IMR-90 (cell line): ENCODE measurements around the gene MAP3K13. TPM values are rescaled to one million over a fixed set of nuclear protein-coding genes. Genes with fewer than 3 reads are reported as not detected.

Experiments used
- ATAC-seq: fragments of 200-7000 bp; cut with Tn5 transposase; 2 replicates; pipeline ENCODE4 v1.9.1; 2020; ENCODE audit warnings: low read depth, mild to moderate bottlenecking, moderate library complexity
- BruUV-seq: library from RNA; stranded (reverse); fragments of 400-500 nt; replicated peaks from 2 replicates; lab custom pipeline; 2021; lab: Mats Ljungman, UMichigan
- CTCF ChIA-PET: fragments of 300-600 bp; formaldehyde crosslinking; extraction: SDS; loops from one replicate; lab custom pipeline; 2021; ENCODE audit warnings: antibody characterized with exemption; lab: Yijun Ruan, JAX
- POLR2A ChIA-PET: fragments of 300-600 bp; sonication (Branson Sonifier 250); formaldehyde crosslinking; loops from one replicate; lab custom pipeline; 2022; ENCODE audit warnings: antibody characterized with exemption; ENCODE audit not compliant: unreplicated experiment; lab: Charles Lee
- DNase-seq: peaks from one replicate; pipeline ENCODE4 v3.0.0; 2013
- H2AFZ ChIP-seq: replicated peaks from 2 replicates; pipeline ENCODE3; 2013; ENCODE audit warnings: low read length, mild to moderate bottlenecking; ENCODE audit not compliant: poor library complexity
- H2AK5ac ChIP-seq: 2 replicates; pipeline ENCODE4 v1.6.1; 2013; ENCODE audit warnings: low read depth, low read length, inconsistent platforms
- H2AK9ac ChIP-seq: replicated peaks from 2 replicates; pipeline ENCODE3; 2013; ENCODE audit warnings: mild to moderate bottlenecking, low read depth, low read length, moderate library complexity; ENCODE audit not compliant: poor library complexity
- H2BK120ac ChIP-seq: 2 replicates; pipeline ENCODE4 v1.6.1; 2013; ENCODE audit warnings: low read depth, low read length, inconsistent platforms
- H2BK15ac ChIP-seq: 3 replicates; pipeline ENCODE4 v1.6.1; 2013; ENCODE audit warnings: low read depth, low read length, inconsistent platforms
- H2BK20ac ChIP-seq: 2 replicates; pipeline ENCODE4 v1.6.1; 2013; ENCODE audit warnings: low read depth, mild to moderate bottlenecking, inconsistent platforms, low read length, moderate library complexity
- H2BK5ac ChIP-seq: 2 replicates; pipeline ENCODE4 v1.6.1; 2013; ENCODE audit warnings: mild to moderate bottlenecking, low read depth, low read length, inconsistent platforms; ENCODE audit not compliant: poor library complexity, severe bottlenecking
- H3K14ac ChIP-seq: replicated peaks from 2 replicates; pipeline ENCODE4 v1.6.1; 2013; ENCODE audit warnings: low read depth, low read length, inconsistent platforms
- H3K18ac ChIP-seq: 2 replicates; pipeline ENCODE4 v1.6.1; 2013; ENCODE audit warnings: low read depth, low read length, control low read depth
- H3K23ac ChIP-seq: 2 replicates; pipeline ENCODE4 v1.6.1; 2013; ENCODE audit warnings: low read depth, low read length, inconsistent platforms
- H3K27ac ChIP-seq: 2 replicates; pipeline ENCODE4 v1.5.1; 2013; ENCODE audit warnings: mild to moderate bottlenecking, control low read depth, low read length; ENCODE audit not compliant: insufficient read depth
- H3K27me3 ChIP-seq: 2 replicates; pipeline ENCODE4 v1.6.1; 2013; ENCODE audit warnings: low read length; ENCODE audit not compliant: control insufficient read depth, insufficient read depth
- H3K36me3 ChIP-seq: 2 replicates; pipeline ENCODE4 v1.6.1; 2013; ENCODE audit warnings: low read length, mixed read lengths; ENCODE audit not compliant: control insufficient read depth, insufficient read depth
- H3K4ac ChIP-seq: 2 replicates; pipeline ENCODE4 v1.6.1; 2013; ENCODE audit warnings: low read depth, low read length, inconsistent platforms
- H3K4me1 ChIP-seq: 2 replicates; pipeline ENCODE4 v1.6.1; 2013; ENCODE audit warnings: low read length, mixed read lengths; ENCODE audit not compliant: control insufficient read depth, insufficient read depth
- H3K4me2 ChIP-seq: 2 replicates; pipeline ENCODE4 v1.6.1; 2013; ENCODE audit warnings: low read depth, mild to moderate bottlenecking, control low read depth, low read length, moderate library complexity
- H3K4me3 ChIP-seq: 2 replicates; pipeline ENCODE4 v1.5.1; 2013; ENCODE audit warnings: low read depth, mild to moderate bottlenecking, control low read depth, low read length, moderate library complexity; ENCODE audit not compliant: insufficient read depth
- H3K56ac ChIP-seq: 2 replicates; pipeline ENCODE4 v1.6.1; 2013; ENCODE audit warnings: low read length, inconsistent platforms; ENCODE audit not compliant: insufficient read depth; ENCODE audit errors: extremely low read depth
- H3K79me1 ChIP-seq, 2 experiments: 2 replicates each; pipeline ENCODE4 v1.6.1; 2013; ENCODE audit warnings: low read length in 2 of 2, inconsistent platforms in 1 of 2, low read depth in 1 of 2
- H3K9ac ChIP-seq: 2 replicates; pipeline ENCODE4 v1.6.1; 2013; ENCODE audit warnings: low read depth, low read length, control low read depth
- H3K9me1 ChIP-seq: 2 replicates; pipeline ENCODE4 v1.6.1; 2013; ENCODE audit warnings: low read length, inconsistent platforms; ENCODE audit not compliant: insufficient read depth
- H3K9me3 ChIP-seq: 2 replicates; pipeline ENCODE4 v1.6.1; 2013; ENCODE audit warnings: low read length; ENCODE audit not compliant: control insufficient read depth, insufficient read depth
- H4K20me1 ChIP-seq: 2 replicates; pipeline ENCODE4 v1.6.1; 2013; ENCODE audit warnings: low read length, inconsistent platforms; ENCODE audit not compliant: insufficient read depth
- H4K5ac ChIP-seq: 2 replicates; pipeline ENCODE4 v1.6.1; 2013; ENCODE audit warnings: mild to moderate bottlenecking, low read depth, low read length, control low read depth
- H4K8ac ChIP-seq, 2 experiments: 2 replicates each; pipeline ENCODE4 v1.6.1; 2013; ENCODE audit warnings: low read depth in 2 of 2, low read length in 2 of 2, control low read depth in 1 of 2, inconsistent platforms in 1 of 2
- H4K91ac ChIP-seq: 2 replicates; pipeline ENCODE4 v1.6.1; 2013; ENCODE audit warnings: low read depth, low read length, inconsistent platforms; ENCODE audit not compliant: insufficient read depth
- CEBPB ChIP-seq: IDR thresholded peaks from 2 replicates; pipeline ENCODE4 v1.6.1; 2012; ENCODE audit warnings: low read depth, low read length, improper control_type of control experiment
- NFE2L2 ChIP-seq: fragments of 150-350 bp; IDR thresholded peaks from 2 replicates; pipeline ENCODE4 v1.6.1; 2016; ENCODE audit warnings: low read depth, mild to moderate bottlenecking, low read length
- RFX5 ChIP-seq: IDR thresholded peaks from 2 replicates; pipeline ENCODE4 v1.8.0; 2012; ENCODE audit warnings: low read depth, mild to moderate bottlenecking, low read length, moderate library complexity
- WGBS, 2 experiments: methylation state at CpG; one replicate each; pipeline versions ENCODE4 v1.1.5 to v1.1.7; 2013; ENCODE audit warnings: missing lambda C conversion rate in 2 of 2; ENCODE audit not compliant: insufficient read length in 1 of 2; ENCODE audit errors: extremely low coverage in 2 of 2; 5-methylcytosine and 5-hydroxymethylcytosine counted together
- dilution Hi-C: fragments of 300-500 bp; cut with HindIII; formaldehyde crosslinking; loops from one replicate; pipeline ENCODE4 v1.14.3; 2018; ENCODE audit warnings: low sequenced_read_pairs; ENCODE audit not compliant: unreplicated experiment
- in situ Hi-C: fragments of 300-500 bp; cut with MboI; formaldehyde crosslinking; loops from 3 replicates; pipeline ENCODE4 v1.14.3; 2019; ENCODE audit warnings: low sequenced_read_pairs, inconsistent platforms, mixed read lengths
- intact Hi-C: fragments of 100-400 bp; cut with micrococcal nuclease; formaldehyde crosslinking; loops from 2 replicates; pipeline ENCODE4 v1.10.0; 2022
- polyA plus RNA-seq, 3 experiments: library from polyadenylated mRNA; depleted of rRNA; stranded (reverse); fragments of >200 nt; gene quantifications; 2 replicates each; pipeline ENCODE4 v1.2.3, GENCODE V29; 2012; ENCODE audit warnings: low replicate concordance in 1 of 3
- total RNA-seq: library from RNA; depleted of rRNA; stranded (reverse); fragments of >200 nt; gene quantifications from 2 replicates; pipeline ENCODE4 v1.2.3, GENCODE V29; 2012

MAP3K13 gene
- total and polyA plus RNA-seq, 2 of the 4 experiments (the other 2 are of a cell fraction), result 9.9 to 17.6 TPM

DNA sequence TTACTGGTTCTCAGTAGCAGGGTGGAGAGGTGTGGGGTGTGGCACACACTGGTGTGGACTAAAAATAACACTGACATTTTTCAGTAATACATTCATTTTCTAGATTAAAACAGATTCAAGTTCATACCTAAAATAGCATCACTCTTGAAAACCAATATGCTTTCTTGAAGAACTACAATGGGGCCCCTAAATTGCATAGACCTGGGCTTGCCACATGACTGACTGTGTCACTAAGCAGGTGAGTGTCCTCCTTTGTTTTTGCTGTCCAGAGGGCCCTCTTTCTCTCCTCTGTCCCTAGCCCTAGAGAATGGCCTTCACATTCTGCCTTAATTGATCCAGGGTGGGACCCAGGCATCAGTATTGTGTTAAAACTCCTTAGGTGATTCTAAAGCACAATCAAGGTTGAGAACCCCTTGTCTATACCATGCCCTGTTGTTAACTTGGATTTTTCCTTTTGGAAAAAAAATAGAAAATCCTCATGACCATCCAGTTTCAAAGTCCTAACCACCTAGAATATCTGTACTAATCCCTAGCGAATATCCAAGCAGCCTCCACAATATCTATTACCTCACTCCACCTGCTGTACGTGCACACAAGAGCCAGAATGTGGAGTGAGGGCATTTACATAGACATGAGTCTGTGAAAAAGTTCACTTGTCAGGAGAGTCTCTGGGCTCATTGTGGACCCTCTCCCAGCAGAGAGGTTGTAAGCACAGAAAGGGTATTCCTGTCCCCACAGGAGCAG, 154.6 kb downstream of the MAP3K13 start:
- no peak overlapping the region for H2BK120ac ChIP-seq
- POLR2A ChIA-PET, result no interaction called here
- dilution Hi-C loops, result no loop called here

More for the DNA sequence above, 154.6 kb downstream of the MAP3K13 start:
- H2BK15ac ChIP-seq, result no peak overlapping the region
- H3K4me2 ChIP-seq, result no peak overlapping the region
- no peak overlapping the region for H3K9ac ChIP-seq
- intact Hi-C loops, result no loop called here
- ATAC-seq (no peak), DNase-seq (no peak)
- H3K36me3 ChIP-seq, result no peaks in the 10 kb centered on the region
- no peak overlapping the region for H2AK9ac ChIP-seq
- no peak overlapping the region for H3K27ac ChIP-seq
- in situ Hi-C loops, result no loop called here
- H4K5ac ChIP-seq, result no peak overlapping the region
- no peak overlapping the region for H3K14ac ChIP-seq
- CTCF ChIA-PET, result no interaction called here
- H3K9me1 ChIP-seq, result no peaks in the 10 kb centered on the region
- no peak overlapping the region for H2AK5ac ChIP-seq
- H3K9me3 ChIP-seq, result no peaks in the 10 kb centered on the region
- no peak overlapping the region for H4K8ac ChIP-seq
- no CpG with 5 or more reads among the region's 2 CpGs for WGBS, 2 experiments
- no peak overlapping the region for H3K4ac ChIP-seq
- no peak overlapping the region for H3K23ac ChIP-seq
- H3K4me1 ChIP-seq, result no peaks in the 10 kb centered on the region
- peaks cover 18% of the 10 kb centered on the region for H3K27me3 ChIP-seq
- no peak overlapping the region for H3K18ac ChIP-seq
- no peak overlapping the region for H4K91ac ChIP-seq
- no peaks in the 10 kb centered on the region for H4K20me1 ChIP-seq
- no peak overlapping the region for H3K56ac ChIP-seq
- H3K4me3 ChIP-seq, result no peak overlapping the region
- TF ChIP-seq CEBPB, result no peak
- no peak for TF ChIP-seq NFE2L2
- TF ChIP-seq RFX5, result no peak
- H2BK20ac ChIP-seq, result no peak overlapping the region
- BruUV-seq, result no TSS peak
- H2AFZ ChIP-seq, result no peak overlapping the region
- H2BK5ac ChIP-seq, result no peak overlapping the region
- no peaks in the 10 kb centered on the region for H3K79me1 ChIP-seq
